ENCODE data around the gene VAPB.

VAPB gene

GRCh38 chr20:58494923-58495622, 106.0 kb downstream of the VAPB start:
- no peak for TF ChIP-seq POLR2A (IDR thresholded peaks at IDR 0.05; ENCODE audit: low read depth, low read length)
- DNase-seq (ENCODE audit: insufficient read length, low spot score) (no peak), FAIRE-seq (no peak)

- no peak for DNase-seq (ENCODE audit: insufficient read length, low spot score)
- no peak for FAIRE-seq
- no peak for TF ChIP-seq POLR2A (IDR thresholded peaks at IDR 0.05; ENCODE audit: low read depth, low read length)
Observed at GRCh38 chr20:58495623-58496428, 106.8 kb downstream of the VAPB start.

GRCh38 chr20:58496429-58496769, 107.4 kb downstream of the VAPB start:
- DNase-seq (ENCODE audit: insufficient read length, low spot score) = no peak
- TF ChIP-seq POLR2A (IDR thresholded peaks at IDR 0.05; ENCODE audit: low read depth, low read length) = no peak
- no peak for FAIRE-seq

- FAIRE-seq (no peak), DNase-seq (ENCODE audit: insufficient read length, low spot score) (no peak)
- TF ChIP-seq POLR2A (IDR thresholded peaks at IDR 0.05; ENCODE audit: low read depth, low read length) = no peak
Observed at GRCh38 chr20:58497076-58497641, 108.1 kb downstream of the VAPB start.

GRCh38 chr20:58497724-58498469, 108.9 kb downstream of the VAPB start:
- no peak for TF ChIP-seq POLR2A (IDR thresholded peaks at IDR 0.05; ENCODE audit: low read depth, low read length)
- FAIRE-seq (no peak), DNase-seq (ENCODE audit: insufficient read length, low spot score) (no peak)

GRCh38 chr20:58498470-58499068, 109.5 kb downstream of the VAPB start:
- FAIRE-seq (no peak), DNase-seq (ENCODE audit: insufficient read length, low spot score) (no peak)

GRCh38 chr20:58500256-58500655, 111.2 kb downstream of the VAPB start:
- TF ChIP-seq POLR2A (IDR thresholded peaks at IDR 0.05; ENCODE audit: low read depth, low read length) = no peak
- DNase-seq (ENCODE audit: insufficient read length, low spot score) (no peak), FAIRE-seq (no peak)

More at GRCh38 chr20:58498470-58499068, 109.5 kb downstream of the VAPB start:
- no peak for TF ChIP-seq POLR2A (IDR thresholded peaks at IDR 0.05; ENCODE audit: low read depth, low read length)

All from H54 (cell line).